Aorta (tissue), 5 donors: ENCODE results near the gene GNG3. TPM values are rescaled to one million over a fixed set of nuclear protein-coding genes. Genes with fewer than 3 reads are reported as not detected.
"Not testable (repeated sequence)": the region's sequence is repeated elsewhere in the genome, so short reads cannot be mapped to it uniquely, and the experiment has no call there.

ENCODE experiments used
- ATAC-seq: fragments of 200-7000 bp; cut with Tn5 transposase; one replicate; pipeline ENCODE4 v1.9.1; 2022; ENCODE audit warnings: moderate library complexity; ENCODE audit not compliant: low FRiP score
- DNase-seq, 2 donors: peaks; one replicate each; pipeline ENCODE4 v3.0.0-alpha.2; 2020
- H3K27ac ChIP-seq, 2 donors: one replicate each; pipeline ENCODE4 v1.5.1; 2013; ENCODE audit warnings: low read length in 2 of 2, mild to moderate bottlenecking in 2 of 2, moderate library complexity in 2 of 2, control low read depth in 1 of 2, inconsistent platforms in 1 of 2, low read depth in 1 of 2
- H3K27me3 ChIP-seq, 2 donors: one replicate each; pipeline ENCODE4 v1.6.1; 2013; ENCODE audit warnings: control low read depth in 1 of 2, low read length in 1 of 2, mild to moderate bottlenecking in 1 of 2, moderate library complexity in 1 of 2; ENCODE audit not compliant: insufficient read depth in 2 of 2, control insufficient read depth in 1 of 2
- H3K36me3 ChIP-seq, 2 donors: one replicate each; pipeline ENCODE4 v1.6.1; 2013; ENCODE audit warnings: control low read depth in 1 of 2, low read length in 1 of 2, mild to moderate bottlenecking in 1 of 2; ENCODE audit not compliant: insufficient read depth in 2 of 2, control insufficient read depth in 1 of 2
- H3K4me1 ChIP-seq, 2 donors: one replicate each; pipeline ENCODE4 v1.6.1; 2013; ENCODE audit warnings: low read length in 2 of 2, control low read depth in 1 of 2, mild to moderate bottlenecking in 1 of 2, moderate library complexity in 1 of 2; ENCODE audit not compliant: insufficient read depth in 2 of 2, control insufficient read depth in 1 of 2
- H3K4me3 ChIP-seq, 2 donors: one replicate each; pipeline ENCODE4 v1.5.1; 2013; ENCODE audit warnings: low read length in 2 of 2, control low read depth in 1 of 2, mild to moderate bottlenecking in 1 of 2
- H3K9me3 ChIP-seq: one replicate; pipeline ENCODE4 v1.6.1; 2013; ENCODE audit warnings: mild to moderate bottlenecking, low read length; ENCODE audit not compliant: control insufficient read depth
- whole genome bisulfite sequencing, 2 donors: extraction: QIAGEN DNeasy Blood & Tissue Kit; methylation state at CpG; one replicate each; pipeline ENCODE4 v1.1.7; 2013; 5-methylcytosine and 5-hydroxymethylcytosine counted together
- intact Hi-C, 2 donors: fragments of 100-400 bp; cut with DNase I; formaldehyde crosslinking; loops; one replicate each; pipeline versions ENCODE4 v1.14.2 to v1.15.0; 2022
- polyA plus RNA-seq, 2 donors: library from polyadenylated mRNA; stranded (reverse); fragments of 200-250 nt; gene quantifications; one replicate each; pipeline ENCODE4 v1.2.3, GENCODE V29; 2013
- total RNA-seq, 2 donors: library from RNA; stranded (reverse); fragmentation: NEBNext Ultra II Directional; extraction: Animal tissue kit (Norgen Biotek cat#: 25700); gene quantifications; one replicate each; pipeline ENCODE4 v1.2.1, GENCODE V29; 2021
- donor health status: healthy with polysubstance abuse.
- donor health status: Bipolar disorder and iron deficiency.
- donor health status: DM: no; HTN: no; CAD: no.
- donor health status: DM: no; HTN: no; CAD: no.
- donor health status: DM: yes; HTN: yes; CAD: no.

GNG3 gene
- total and polyA plus RNA-seq, 4 donors: 0.33 TPM; not detected in 3

- H3K4me1 ChIP-seq: no peaks in the 10 kb centered on the region
These were observed 28.4 kb upstream of the GNG3 start, which contains the start of gene UBXN1 for GRCh38 chr11:62678770-62679696. TSS of gene UBXN1 (minus strand) at chr11:62679073. CDS start at chr11:62678923, 150 bp downstream.

GRCh38 chr11:62680825-62681240 is 26.6 kb upstream of the GNG3 start:
- Histone ChIP-seq H3K4me1 (no peaks in the 10 kb centered on the region), H3K27ac (no peak overlapping the region), H3K27me3 (no peaks in the 10 kb centered on the region), H3K9me3 (no peaks in the 10 kb centered on the region), H3K36me3 (peaks cover 0 to 3% of the 10 kb centered on the region in 2 donors), H3K4me3 (no peak overlapping the region)
- DNase-seq (no peak), ATAC-seq (peak; percentile 72)
- 58 to 59% methylated on average over 4 of the region's 4 CpGs for WGBS, 2 donors
- intact Hi-C loops: no loop called here

More at GRCh38 chr11:62678770-62679696, 28.4 kb upstream of the GNG3 start, which contains the start of gene UBXN1:
- peak within 1 kb of the TSS; percentile 87 to 88 for H3K4me3 ChIP-seq
- intact Hi-C loops: no loop called here
- no peaks in the 10 kb centered on the region for H3K27me3 ChIP-seq
- DNase-seq (peak; percentile 95 to 97), ATAC-seq (peak; percentile 95)
- peaks cover 0 to 3% of the 10 kb centered on the region in 2 donors for H3K36me3 ChIP-seq
- WGBS, 2 donors: 2 to 3% methylated on average over 55 of the region's 55 CpGs
- peak within 1 kb of the TSS; percentile 68 to 93 for H3K27ac ChIP-seq
- no peaks in the 10 kb centered on the region for H3K9me3 ChIP-seq

GRCh38 chr11:62682518-62682917 is 25.0 kb upstream of the GNG3 start:
- H3K27ac ChIP-seq: no peak overlapping the region
- no peak for ATAC-seq

GRCh38 chr11:62687508-62688396 is 19.7 kb upstream of the GNG3 start:
- 28% methylated on average over 73 to 74 of the region's 74 CpGs for WGBS, 2 donors
- H3K4me1 ChIP-seq: no peaks in the 10 kb centered on the region
- H3K27me3 ChIP-seq: no peaks in the 10 kb centered on the region
- ATAC-seq (no peak), DNase-seq (no peak)
- H3K36me3 ChIP-seq: no peaks in the 10 kb centered on the region
- H3K27ac ChIP-seq: no peak overlapping the region
- intact Hi-C loops: loop anchor here in 1 of 2 donors (5.0 kb wide), 1 partner anchor 290 kb away; no protein-coding TSS in a partner anchor
- H3K4me3 ChIP-seq: no peak overlapping the region
- H3K9me3 ChIP-seq: no peaks in the 10 kb centered on the region

More at GRCh38 chr11:62682518-62682917, 25.0 kb upstream of the GNG3 start:
- Histone ChIP-seq H3K27me3 (no peaks in the 10 kb centered on the region), H3K4me1 (no peaks in the 10 kb centered on the region), H3K4me3 (no peak overlapping the region), H3K9me3 (no peaks in the 10 kb centered on the region), H3K36me3 (no peaks in the 10 kb centered on the region)
- WGBS, 2 donors: 88 to 90% methylated on average over 7 of the region's 7 CpGs
- intact Hi-C loops: no loop called here
- no peak for DNase-seq

- no peak for DNase-seq
- no peak overlapping the region for H3K4me3 ChIP-seq
- H3K4me1 ChIP-seq: no peaks in the 10 kb centered on the region
- no peak overlapping the region for H3K27ac ChIP-seq
- H3K9me3 ChIP-seq: no peaks in the 10 kb centered on the region
- intact Hi-C loops: loop anchor here in 1 of 2 donors (5.0 kb wide), 1 partner anchor 291 kb away; no protein-coding TSS in a partner anchor
- no peaks in the 10 kb centered on the region for H3K27me3 ChIP-seq
- 48 to 68% methylated on average over 1 of the region's 1 CpG for WGBS, 2 donors
- H3K36me3 ChIP-seq: no peaks in the 10 kb centered on the region
- ATAC-seq: no peak
These were observed 19.0 kb upstream of the GNG3 start for GRCh38 chr11:62688491-62688890.

- peak; percentile 84 for ATAC-seq
- intact Hi-C loops: loop anchor here (5.0 kb wide), 1 partner anchor 292 kb away; no protein-coding TSS in a partner anchor
- WGBS, 2 donors: 64 to 67% methylated on average over 11 of the region's 11 CpGs
- peak; percentile 77 to 82 for DNase-seq
- Histone ChIP-seq H3K4me1 (no peaks in the 10 kb centered on the region), H3K9me3 (no peaks in the 10 kb centered on the region), H3K27me3 (no peaks in the 10 kb centered on the region), H3K27ac (no peak within 1 kb of the TSS), H3K4me3 (no peak within 1 kb of the TSS), H3K36me3 (no peaks in the 10 kb centered on the region)
These were observed 17.9 kb upstream of the GNG3 start, which contains the start of gene LRRN4CL for GRCh38 chr11:62689421-62690183. TSS of gene LRRN4CL (minus strand) at chr11:62689530. CDS start at chr11:62688508, 1,022 bp downstream.

- not testable (repeated sequence) for H3K4me3 ChIP-seq, H3K4me1 ChIP-seq, H3K27ac ChIP-seq, H3K36me3 ChIP-seq, H3K9me3 ChIP-seq, ATAC-seq, H3K27me3 ChIP-seq, DNase-seq
- intact Hi-C loops: loop anchor here in 1 of 2 donors (5.0 kb wide), 1 partner anchor 296 kb away; no protein-coding TSS in a partner anchor
- WGBS, 2 donors: 84 to 86% methylated on average over 1 to 4 of the region's 4 CpGs
These were observed 13.9 kb upstream of the GNG3 start for GRCh38 chr11:62693624-62694023.
